HepG2 (cell line): ENCODE data around the gene CEBPA. TPM values are rescaled to one million over a fixed set of nuclear protein-coding genes. Genes with fewer than 3 reads are reported as not detected.

Experiments
- CCAR2 ChIP-seq: fragments of 200-400 bp; formaldehyde crosslinking; optimal IDR thresholded peaks from 2 replicates; pipeline ENCODE3; 2018; ENCODE audit warnings: low read depth, mild to moderate bottlenecking, low read length, moderate library complexity
- CREB3 ChIP-seq: sonication (generic); formaldehyde crosslinking; IDR thresholded peaks from 2 replicates; pipeline ENCODE4 v1.5.0; 2020; ENCODE audit warnings: missing genetic modification reagents
- EEA1 ChIP-seq: sonication (generic); formaldehyde crosslinking; IDR thresholded peaks from 2 replicates; pipeline ENCODE4 v1.5.1; 2020; ENCODE audit warnings: mild to moderate bottlenecking, missing genetic modification reagents, borderline replicate concordance
- HNRNPLL ChIP-seq: fragments of 200-400 bp; formaldehyde crosslinking; IDR thresholded peaks from 2 replicates; pipeline ENCODE4 v1.6.1; 2017; ENCODE audit warnings: mild to moderate bottlenecking, low read depth, low read length; ENCODE audit not compliant: poor library complexity, severe bottlenecking
- IRF9 ChIP-seq: sonication (generic); formaldehyde crosslinking; IDR thresholded peaks from 2 replicates; pipeline ENCODE4 v1.8.0; 2022; ENCODE audit warnings: missing genetic modification reagents, mild to moderate bottlenecking, borderline replicate concordance
- KAT7 ChIP-seq: IDR thresholded peaks from 2 replicates; pipeline ENCODE4 v1.6.1; 2018; ENCODE audit warnings: borderline replicate concordance, missing compliant biosample characterization
- NR2F6 ChIP-seq, 2 experiments: IDR thresholded peaks; 2 replicates each; pipeline ENCODE4 v1.6.1; 2016; ENCODE audit warnings: antibody characterized with exemption in 1 of 2, mild to moderate bottlenecking in 1 of 2
- PAX8 ChIP-seq: sonication (generic); formaldehyde crosslinking; IDR thresholded peaks from 2 replicates; pipeline ENCODE4 v1.8.0; 2022; ENCODE audit warnings: mild to moderate bottlenecking, missing genetic modification reagents, borderline replicate concordance
- POLR2A ChIP-seq, 2 experiments: IDR thresholded peaks; 2 replicates each; pipeline ENCODE4 v1.6.1; 2011; ENCODE audit warnings: low read depth in 2 of 2, low read length in 2 of 2, mild to moderate bottlenecking in 1 of 2, moderate library complexity in 1 of 2; ENCODE audit not compliant: insufficient read depth in 1 of 2
- RXRB ChIP-seq: IDR thresholded peaks from 2 replicates; pipeline ENCODE4 v1.6.1; 2016; ENCODE audit warnings: borderline replicate concordance, missing genetic modification reagents, missing compliant biosample characterization
- SIN3A ChIP-seq: IDR thresholded peaks from 2 replicates; pipeline ENCODE4 v1.6.1; 2011; ENCODE audit warnings: low read depth, mild to moderate bottlenecking, control low read depth, low read length, borderline replicate concordance
- TAF15 ChIP-seq: fragments of 200-400 bp; formaldehyde crosslinking; IDR thresholded peaks from one replicate; pipeline ENCODE4 v1.6.1; 2018; ENCODE audit warnings: mild to moderate bottlenecking, low read depth, low read length; ENCODE audit not compliant: poor library complexity, severe bottlenecking
- WIZ ChIP-seq: sonication (generic); formaldehyde crosslinking; IDR thresholded peaks from 2 replicates; pipeline ENCODE4 v1.5.1; 2020; ENCODE audit warnings: mild to moderate bottlenecking, missing genetic modification reagents
- XBP1 ChIP-seq: sonication (generic); formaldehyde crosslinking; IDR thresholded peaks from 2 replicates; pipeline ENCODE4 v1.5.0; 2020; ENCODE audit warnings: missing genetic modification reagents
- ZNF382 ChIP-seq: sonication (generic); formaldehyde crosslinking; IDR thresholded peaks from 2 replicates; pipeline ENCODE4 v1.5.0; 2020; ENCODE audit warnings: missing genetic modification reagents, mild to moderate bottlenecking, borderline replicate concordance
- ZNF619 ChIP-seq: sonication (generic); formaldehyde crosslinking; IDR thresholded peaks from 2 replicates; pipeline ENCODE4 v1.4.0; 2020; ENCODE audit warnings: mild to moderate bottlenecking, missing genetic modification reagents
- ZNF720 ChIP-seq: sonication (generic); formaldehyde crosslinking; IDR thresholded peaks from 2 replicates; pipeline ENCODE4 v1.4.0; 2020; ENCODE audit warnings: missing genetic modification reagents
- ZNF777 ChIP-seq: sonication (generic); formaldehyde crosslinking; IDR thresholded peaks from 2 replicates; pipeline ENCODE4 v1.4.0; 2020; ENCODE audit warnings: missing genetic modification reagents
- ZSCAN31 ChIP-seq: sonication (generic); formaldehyde crosslinking; IDR thresholded peaks from 2 replicates; pipeline ENCODE4 v1.5.0; 2020; ENCODE audit warnings: low read depth, mild to moderate bottlenecking, missing genetic modification reagents
- polyA plus RNA-seq, 8 experiments: library from polyadenylated mRNA; depleted of rRNA in 3 of 8; stranded (reverse) in 7 of 8; unstranded in 1 of 8; fragments of >200 nt; fragmentation: Illumina TruSeq in 4 of 8; extraction: Trizol in 4 of 8; gene quantifications; 2 replicates each; pipeline versions ENCODE4 v1.2.1 to v1.2.3, GENCODE V29; 2011 to 2016; ENCODE audit warnings: low read depth in 4 of 8, missing spikeins in 1 of 8, mixed read lengths in 1 of 8; ENCODE audit not compliant: insufficient read depth in 1 of 8
- total RNA-seq, 5 experiments: library from RNA; depleted of rRNA; stranded (reverse); fragments of >200 nt; fragmentation: Illumina TruSeq; extraction: Trizol; gene quantifications; 2 replicates each; pipeline ENCODE4 v1.2.3, GENCODE V29; 2016; ENCODE audit warnings: low read depth in 1 of 5
- TF ChIP-seq, protein P1 (sequence below): sonication (generic); formaldehyde crosslinking; IDR thresholded peaks from 2 replicates; pipeline ENCODE4 v1.8.1; 2023; ENCODE audit warnings: mild to moderate bottlenecking, inconsistent platforms, moderate library complexity, missing genetic modification reagents, borderline replicate concordance
- TF ChIP-seq, protein P2 (sequence below): sonication (generic); formaldehyde crosslinking; IDR thresholded peaks from 2 replicates; pipeline ENCODE4 v1.5.0; 2020; ENCODE audit warnings: missing genetic modification reagents
- TF ChIP-seq, protein P3 (sequence below): sonication (generic); formaldehyde crosslinking; IDR thresholded peaks from 2 replicates; pipeline ENCODE4 v1.5.1; 2020; ENCODE audit warnings: missing genetic modification reagents, mild to moderate bottlenecking, borderline replicate concordance

CEBPA gene
- total and polyA plus RNA-seq, 2 of the 13 experiments (the other 11 are each of a cell fraction or from before 2014, with no cell fraction given), result 24.8 to 103 TPM

- no peak for TF ChIP-seq XBP1 (CRISPR knock-in tag)
- peak; percentile 61; the same call in 1 of the 2 replicates for TF ChIP-seq ZNF619 (CRISPR knock-in tag)
- TF ChIP-seq NR2F6 (IDR thresholded peaks at IDR 0.05), result peak; percentile 15; the same call in 1 of the 2 replicates
- TF ChIP-seq NR2F6 (CRISPR knock-in tag; IDR thresholded peaks at IDR 0.05), result peak; percentile 84
- no peak for TF ChIP-seq ZNF382 (CRISPR knock-in tag)
- no peak for TF ChIP-seq WIZ (CRISPR knock-in tag)
- TF ChIP-seq KAT7 (CRISPR knock-in tag), result no peak
- TF ChIP-seq CREB3 (CRISPR knock-in tag), result no peak
- no peak for TF ChIP-seq CCAR2
- no peak for TF ChIP-seq PAX8
- no peak; a peak in 1 of 4 replicates for TF ChIP-seq POLR2A (IDR thresholded peaks at IDR 0.05; ENCODE audit: insufficient read depth in 1 of 2, low read depth in 2 of 2, low read length in 2 of 2)
- TF ChIP-seq, protein P1, sequence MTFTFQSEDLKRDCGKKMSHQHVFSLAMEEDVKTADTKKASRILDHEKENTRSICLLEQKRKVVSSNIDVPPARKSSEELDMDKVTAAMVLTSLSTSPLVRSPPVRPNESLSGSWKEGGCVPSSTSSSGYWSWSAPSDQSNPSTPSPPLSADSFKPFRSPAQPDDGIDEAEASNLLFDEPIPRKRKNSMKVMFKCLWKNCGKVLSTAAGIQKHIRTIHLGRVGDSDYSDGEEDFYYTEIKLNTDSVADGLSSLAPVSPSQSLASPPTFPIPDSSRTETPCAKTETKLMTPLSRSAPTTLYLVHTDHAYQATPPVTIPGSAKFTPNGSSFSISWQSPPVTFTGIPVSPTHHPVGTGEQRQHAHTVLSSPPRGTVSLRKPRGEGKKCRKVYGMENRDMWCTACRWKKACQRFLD (CRISPR knock-in tag), result no peak
- TF ChIP-seq EEA1 (CRISPR knock-in tag), result no peak
- TF ChIP-seq RXRB (CRISPR knock-in tag), result 0 out of 2 replicates have a peak, but pooled peaks have one; percentile 31
- TF ChIP-seq ZNF720 (CRISPR knock-in tag), result no peak
- TF ChIP-seq, protein P2, sequence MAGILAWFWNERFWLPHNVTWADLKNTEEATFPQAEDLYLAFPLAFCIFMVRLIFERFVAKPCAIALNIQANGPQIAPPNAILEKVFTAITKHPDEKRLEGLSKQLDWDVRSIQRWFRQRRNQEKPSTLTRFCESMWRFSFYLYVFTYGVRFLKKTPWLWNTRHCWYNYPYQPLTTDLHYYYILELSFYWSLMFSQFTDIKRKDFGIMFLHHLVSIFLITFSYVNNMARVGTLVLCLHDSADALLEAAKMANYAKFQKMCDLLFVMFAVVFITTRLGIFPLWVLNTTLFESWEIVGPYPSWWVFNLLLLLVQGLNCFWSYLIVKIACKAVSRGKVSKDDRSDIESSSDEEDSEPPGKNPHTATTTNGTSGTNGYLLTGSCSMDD, result no peak
- TF ChIP-seq ZNF777, result no peak
- TF ChIP-seq TAF15, result no peak
- no peak; the same call in 1 of the 2 replicates for TF ChIP-seq ZSCAN31 (CRISPR knock-in tag)
- no peak for TF ChIP-seq IRF9 (CRISPR knock-in tag)
- TF ChIP-seq SIN3A, result no peak
- TF ChIP-seq, protein P3, sequence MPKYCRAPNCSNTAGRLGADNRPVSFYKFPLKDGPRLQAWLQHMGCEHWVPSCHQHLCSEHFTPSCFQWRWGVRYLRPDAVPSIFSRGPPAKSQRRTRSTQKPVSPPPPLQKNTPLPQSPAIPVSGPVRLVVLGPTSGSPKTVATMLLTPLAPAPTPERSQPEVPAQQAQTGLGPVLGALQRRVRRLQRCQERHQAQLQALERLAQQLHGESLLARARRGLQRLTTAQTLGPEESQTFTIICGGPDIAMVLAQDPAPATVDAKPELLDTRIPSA (CRISPR knock-in tag), result 0 out of 2 replicates have a peak, but pooled peaks have one; percentile 58
- TF ChIP-seq HNRNPLL, result peak; percentile 35
Observed at GRCh38 chr19:33273881-33274662, 28.3 kb downstream of the CEBPA start (continued).
